UCSD-AML1 (cell line): ENCODE results near the gene METRN.

Experiments
- DNase-seq: peaks from one replicate; lab custom pipeline; 2025; ENCODE audit not compliant: unreplicated experiment; lab: John Stamatoyannopoulos, UW

The METRN gene

GRCh38 chr16:722835-723633 lies 8.1 kb downstream of the METRN start:
- no peak for DNase-seq

GRCh38 chr16:723695-724094 lies 8.8 kb downstream of the METRN start:
- DNase-seq = no peak

- no peak for DNase-seq
Measured at GRCh38 chr16:724188-725040, 9.5 kb downstream of the METRN start.

GRCh38 chr16:725041-725376 lies 10.1 kb downstream of the METRN start:
- no peak for DNase-seq

GRCh38 chr16:725463-726187 lies 10.7 kb downstream of the METRN start:
- no peak for DNase-seq

GRCh38 chr16:726188-726437 lies 11.2 kb downstream of the METRN start:
- DNase-seq = no peak

GRCh38 chr16:726438-727290 lies 11.7 kb downstream of the METRN start, which contains the start of the genes CCDC78 and HAGHL:
TSS of gene CCDC78 (minus strand) at chr16:726443. CDS start at chr16:726367, 76 bp downstream.
TSS of gene HAGHL (plus strand) at chr16:727106. CDS start at chr16:727510, 404 bp downstream.
- peak; percentile 65 for DNase-seq

GRCh38 chr16:727291-727977 lies 12.5 kb downstream of the METRN start:
- DNase-seq = no peak

- peak; percentile 53 for DNase-seq
Measured at GRCh38 chr16:728131-728889, 13.4 kb downstream of the METRN start.

- DNase-seq = no peak
Measured at GRCh38 chr16:728890-729744, 14.2 kb downstream of the METRN start.

GRCh38 chr16:729768-730665 lies 15.1 kb downstream of the METRN start:
- DNase-seq = no peak

GRCh38 chr16:730666-731509 lies 16.0 kb downstream of the METRN start:
- DNase-seq = no peak

- no peak for DNase-seq
Measured at GRCh38 chr16:732332-732731, 17.4 kb downstream of the METRN start.

- DNase-seq = no peak
Measured at GRCh38 chr16:732936-733335, 18.0 kb downstream of the METRN start.

- peak; percentile 19 for DNase-seq
Measured at GRCh38 chr16:733382-734207, 18.7 kb downstream of the METRN start.
